ENCODE measurements around the gene RNF8. TPM values are rescaled to one million over a fixed set of nuclear protein-coding genes. Genes with fewer than 3 reads are reported as not detected.

RNF8 gene
- total and polyA plus RNA-seq, 10 of the 15 experiments (the other 5 are each of a cell fraction or from before 2014, with no cell fraction given) = 7.8 to 30.2 (median 23.3) TPM

GRCh38 chr6:37362101-37362828 is 8.5 kb downstream of the RNF8 start (continued):
- TF ChIP-seq JUNB (IDR thresholded peaks at IDR 0.05) (no peak), MYB (IDR thresholded peaks at IDR 0.05; ENCODE audit: borderline replicate concordance, low read depth, low read length) (no peak), BCLAF1 (IDR thresholded peaks at IDR 0.05) (no peak), SMAD5 (IDR thresholded peaks at IDR 0.05; ENCODE audit: low read depth) (no peak), NR2C1 (IDR thresholded peaks at IDR 0.05) (no peak), IRF5 (IDR thresholded peaks at IDR 0.05; ENCODE audit: borderline replicate concordance) (no peak), MEF2B (IDR thresholded peaks at IDR 0.05; ENCODE audit: partially characterized antibody, poor library complexity, severe bottlenecking) (no peak), PML (IDR thresholded peaks at IDR 0.05; ENCODE audit: low read length) (no peak), ZNF384 (IDR thresholded peaks at IDR 0.05; ENCODE audit: borderline replicate concordance, low read depth, low read length) (no peak), CBX3 (IDR thresholded peaks at IDR 0.05; ENCODE audit: borderline replicate concordance, low read depth) (no peak), MYC (IDR thresholded peaks at IDR 0.05; ENCODE audit: insufficient read depth, insufficient read length, insufficient replicate concordance, low read length, severe bottlenecking) (no peak), JUND (IDR thresholded peaks at IDR 0.05; ENCODE audit: low read depth, low read length) (no peak)
- TF ChIP-seq, protein P1, sequence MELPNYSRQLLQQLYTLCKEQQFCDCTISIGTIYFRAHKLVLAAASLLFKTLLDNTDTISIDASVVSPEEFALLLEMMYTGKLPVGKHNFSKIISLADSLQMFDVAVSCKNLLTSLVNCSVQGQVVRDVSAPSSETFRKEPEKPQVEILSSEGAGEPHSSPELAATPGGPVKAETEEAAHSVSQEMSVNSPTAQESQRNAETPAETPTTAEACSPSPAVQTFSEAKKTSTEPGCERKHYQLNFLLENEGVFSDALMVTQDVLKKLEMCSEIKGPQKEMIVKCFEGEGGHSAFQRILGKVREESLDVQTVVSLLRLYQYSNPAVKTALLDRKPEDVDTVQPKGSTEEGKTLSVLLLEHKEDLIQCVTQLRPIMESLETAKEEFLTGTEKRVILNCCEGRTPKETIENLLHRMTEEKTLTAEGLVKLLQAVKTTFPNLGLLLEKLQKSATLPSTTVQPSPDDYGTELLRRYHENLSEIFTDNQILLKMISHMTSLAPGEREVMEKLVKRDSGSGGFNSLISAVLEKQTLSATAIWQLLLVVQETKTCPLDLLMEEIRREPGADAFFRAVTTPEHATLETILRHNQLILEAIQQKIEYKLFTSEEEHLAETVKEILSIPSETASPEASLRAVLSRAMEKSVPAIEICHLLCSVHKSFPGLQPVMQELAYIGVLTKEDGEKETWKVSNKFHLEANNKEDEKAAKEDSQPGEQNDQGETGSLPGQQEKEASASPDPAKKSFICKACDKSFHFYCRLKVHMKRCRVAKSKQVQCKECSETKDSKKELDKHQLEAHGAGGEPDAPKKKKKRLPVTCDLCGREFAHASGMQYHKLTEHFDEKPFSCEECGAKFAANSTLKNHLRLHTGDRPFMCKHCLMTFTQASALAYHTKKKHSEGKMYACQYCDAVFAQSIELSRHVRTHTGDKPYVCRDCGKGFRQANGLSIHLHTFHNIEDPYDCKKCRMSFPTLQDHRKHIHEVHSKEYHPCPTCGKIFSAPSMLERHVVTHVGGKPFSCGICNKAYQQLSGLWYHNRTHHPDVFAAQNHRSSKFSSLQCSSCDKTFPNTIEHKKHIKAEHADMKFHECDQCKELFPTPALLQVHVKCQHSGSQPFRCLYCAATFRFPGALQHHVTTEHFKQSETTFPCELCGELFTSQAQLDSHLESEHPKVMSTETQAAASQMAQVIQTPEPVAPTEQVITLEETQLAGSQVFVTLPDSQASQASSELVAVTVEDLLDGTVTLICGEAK (IDR thresholded peaks at IDR 0.05; ENCODE audit: borderline replicate concordance) = no peak
- TF ChIP-seq, protein P2, sequence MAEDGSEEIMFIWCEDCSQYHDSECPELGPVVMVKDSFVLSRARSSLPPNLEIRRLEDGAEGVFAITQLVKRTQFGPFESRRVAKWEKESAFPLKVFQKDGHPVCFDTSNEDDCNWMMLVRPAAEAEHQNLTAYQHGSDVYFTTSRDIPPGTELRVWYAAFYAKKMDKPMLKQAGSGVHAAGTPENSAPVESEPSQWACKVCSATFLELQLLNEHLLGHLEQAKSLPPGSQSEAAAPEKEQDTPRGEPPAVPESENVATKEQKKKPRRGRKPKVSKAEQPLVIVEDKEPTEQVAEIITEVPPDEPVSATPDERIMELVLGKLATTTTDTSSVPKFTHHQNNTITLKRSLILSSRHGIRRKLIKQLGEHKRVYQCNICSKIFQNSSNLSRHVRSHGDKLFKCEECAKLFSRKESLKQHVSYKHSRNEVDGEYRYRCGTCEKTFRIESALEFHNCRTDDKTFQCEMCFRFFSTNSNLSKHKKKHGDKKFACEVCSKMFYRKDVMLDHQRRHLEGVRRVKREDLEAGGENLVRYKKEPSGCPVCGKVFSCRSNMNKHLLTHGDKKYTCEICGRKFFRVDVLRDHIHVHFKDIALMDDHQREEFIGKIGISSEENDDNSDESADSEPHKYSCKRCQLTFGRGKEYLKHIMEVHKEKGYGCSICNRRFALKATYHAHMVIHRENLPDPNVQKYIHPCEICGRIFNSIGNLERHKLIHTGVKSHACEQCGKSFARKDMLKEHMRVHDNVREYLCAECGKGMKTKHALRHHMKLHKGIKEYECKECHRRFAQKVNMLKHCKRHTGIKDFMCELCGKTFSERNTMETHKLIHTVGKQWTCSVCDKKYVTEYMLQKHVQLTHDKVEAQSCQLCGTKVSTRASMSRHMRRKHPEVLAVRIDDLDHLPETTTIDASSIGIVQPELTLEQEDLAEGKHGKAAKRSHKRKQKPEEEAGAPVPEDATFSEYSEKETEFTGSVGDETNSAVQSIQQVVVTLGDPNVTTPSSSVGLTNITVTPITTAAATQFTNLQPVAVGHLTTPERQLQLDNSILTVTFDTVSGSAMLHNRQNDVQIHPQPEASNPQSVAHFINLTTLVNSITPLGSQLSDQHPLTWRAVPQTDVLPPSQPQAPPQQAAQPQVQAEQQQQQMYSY (CRISPR knock-in tag; IDR thresholded peaks at IDR 0.05) = no peak

All from GM12878 (cell line).